Liver (tissue), 9 donors: Measurements from ENCODE around the gene SETX. TPM values are rescaled to one million over a fixed set of nuclear protein-coding genes. Genes with fewer than 3 reads are reported as not detected.

Source experiments
- DNase-seq: peaks from one replicate; pipeline ENCODE4 v3.0.0-alpha.2; 2017; ENCODE audit warnings: low spot score
- H3K27ac ChIP-seq, 2 donors: one replicate each; pipeline ENCODE4 v1.7.0; 2013; ENCODE audit warnings: inconsistent platforms in 2 of 2, low read length in 2 of 2, control low read depth in 1 of 2, low read depth in 1 of 2, mild to moderate bottlenecking in 1 of 2
- H3K27me3 ChIP-seq, 4 donors: one replicate each; pipeline versions ENCODE4 v1.6.1 to v1.7.0; 2013; ENCODE audit warnings: low read length in 3 of 4, inconsistent platforms in 1 of 4, mild to moderate bottlenecking in 1 of 4, moderate library complexity in 1 of 4; ENCODE audit not compliant: control insufficient read depth in 4 of 4, insufficient read depth in 4 of 4
- H3K36me3 ChIP-seq, 4 donors: one replicate each; pipeline versions ENCODE4 v1.6.1 to v1.7.0; 2013; ENCODE audit warnings: low read length in 3 of 4, mild to moderate bottlenecking in 3 of 4, low read depth in 1 of 4, moderate library complexity in 1 of 4; ENCODE audit not compliant: control insufficient read depth in 4 of 4, insufficient read depth in 3 of 4
- H3K4me1 ChIP-seq, 4 donors: one replicate each; pipeline versions ENCODE4 v1.6.1 to v1.7.0; 2013; ENCODE audit warnings: low read length in 3 of 4, mild to moderate bottlenecking in 3 of 4, moderate library complexity in 1 of 4; ENCODE audit not compliant: control insufficient read depth in 4 of 4, insufficient read depth in 4 of 4
- H3K4me3 ChIP-seq, 3 donors: one replicate each; pipeline versions ENCODE4 v1.6.1 to v1.7.0; 2013; ENCODE audit warnings: low read length in 3 of 3, control low read depth in 1 of 3, low read depth in 1 of 3, mild to moderate bottlenecking in 1 of 3
- H3K9ac ChIP-seq, 2 donors: one replicate each; pipeline ENCODE4 v1.7.0; 2013; ENCODE audit warnings: low read length in 2 of 2, mild to moderate bottlenecking in 2 of 2, moderate library complexity in 2 of 2, control low read depth in 1 of 2, low read depth in 1 of 2
- H3K9me3 ChIP-seq, 4 donors: one replicate each; pipeline versions ENCODE4 v1.6.1 to v1.7.0; 2013; ENCODE audit warnings: low read length in 3 of 4; ENCODE audit not compliant: control insufficient read depth in 4 of 4
- CTCF ChIP-seq: fragments of 150-350 bp; IDR thresholded peaks from 2 replicates; pipeline ENCODE4 v1.5.1; 2017; ENCODE audit warnings: improper control_type of control experiment, low read depth, low read length; ENCODE audit not compliant: missing input control
- EGR1 ChIP-seq, 2 donors: IDR thresholded peaks; 2 replicates each; pipeline ENCODE4 v1.6.1; 2016 to 2018; ENCODE audit warnings: antibody characterized with exemption in 2 of 2, low read depth in 2 of 2
- FOXA1 ChIP-seq: IDR thresholded peaks from 2 replicates; pipeline ENCODE4 v1.6.1; 2016; ENCODE audit warnings: antibody characterized with exemption
- FOXA2 ChIP-seq: IDR thresholded peaks from 2 replicates; pipeline ENCODE4 v1.6.1; 2016; ENCODE audit warnings: antibody characterized with exemption
- GABPA ChIP-seq, 2 donors: IDR thresholded peaks in 1 of 2; conservative IDR thresholded peaks in 1 of 2; 2 replicates each; pipeline ENCODE4 v1.6.1; 2016; ENCODE audit warnings: antibody characterized with exemption in 2 of 2, mild to moderate bottlenecking in 1 of 2, moderate library complexity in 1 of 2
- HNF4A ChIP-seq, 2 donors: conservative IDR thresholded peaks; 2 replicates each; pipeline ENCODE4 v1.6.1; 2016; ENCODE audit warnings: antibody characterized with exemption in 2 of 2, mild to moderate bottlenecking in 2 of 2
- HNF4G ChIP-seq: IDR thresholded peaks from 2 replicates; pipeline ENCODE4 v1.6.1; 2016; ENCODE audit warnings: antibody characterized with exemption
- NR2F2 ChIP-seq: IDR thresholded peaks from 2 replicates; pipeline ENCODE4 v1.6.1; 2016; ENCODE audit warnings: antibody characterized with exemption
- REST ChIP-seq: IDR thresholded peaks from 2 replicates; pipeline ENCODE4 v1.6.1; 2016; ENCODE audit warnings: antibody characterized with exemption, mild to moderate bottlenecking
- RXRA ChIP-seq, 2 donors: IDR thresholded peaks; 2 replicates each; pipeline ENCODE4 v1.6.1; 2017 to 2018; ENCODE audit warnings: antibody characterized with exemption in 2 of 2, mild to moderate bottlenecking in 1 of 2
- SP1 ChIP-seq: IDR thresholded peaks from 2 replicates; pipeline ENCODE4 v1.6.1; 2018; ENCODE audit warnings: antibody characterized with exemption, mild to moderate bottlenecking
- TAF1 ChIP-seq: conservative IDR thresholded peaks from 2 replicates; pipeline ENCODE4 v1.6.1; 2016; ENCODE audit warnings: antibody characterized with exemption, mild to moderate bottlenecking
- YY1 ChIP-seq: IDR thresholded peaks from 2 replicates; pipeline ENCODE4 v1.6.1; 2016; ENCODE audit warnings: antibody characterized with exemption, mild to moderate bottlenecking
- ZBTB33 ChIP-seq: IDR thresholded peaks from 2 replicates; pipeline ENCODE4 v1.6.1; 2016; ENCODE audit warnings: antibody characterized with exemption
- WGBS: extraction: QIAGEN DNeasy Blood & Tissue Kit; methylation state at CpG from one replicate; pipeline ENCODE4 v1.1.7; 2013; 5-methylcytosine and 5-hydroxymethylcytosine counted together
- polyA plus RNA-seq, 2 donors: library from polyadenylated mRNA; stranded (reverse) in 1 of 2; unstranded in 1 of 2; fragments of 200-250 nt in 1 of 2; fragments of >200 nt in 1 of 2; fragmentation: Nextera tagmentation in 1 of 2; extraction: Ambion mirVana in 1 of 2; gene quantifications; one replicate each; pipeline versions ENCODE4 v1.2.1 to v1.2.3, GENCODE V29; 2013 to 2015
- total RNA-seq, 2 donors: library from RNA; depleted of rRNA; stranded (reverse); fragments of >200 nt; gene quantifications; one replicate each; pipeline ENCODE4 v1.2.3, GENCODE V29; 2014
- TF ChIP-seq, protein P1 (sequence below): IDR thresholded peaks from 2 replicates; pipeline ENCODE4 v1.6.1; 2016; ENCODE audit warnings: antibody characterized with exemption
- donor health status: healthy.
- donor health status: healthy.
- donor health status: healthy.
- donor health status: healthy.
- donor health status: healthy.

Gene SETX
- total and polyA plus RNA-seq, 4 donors, result 8.6 to 60.2 (median 19.6) TPM

DNA sequence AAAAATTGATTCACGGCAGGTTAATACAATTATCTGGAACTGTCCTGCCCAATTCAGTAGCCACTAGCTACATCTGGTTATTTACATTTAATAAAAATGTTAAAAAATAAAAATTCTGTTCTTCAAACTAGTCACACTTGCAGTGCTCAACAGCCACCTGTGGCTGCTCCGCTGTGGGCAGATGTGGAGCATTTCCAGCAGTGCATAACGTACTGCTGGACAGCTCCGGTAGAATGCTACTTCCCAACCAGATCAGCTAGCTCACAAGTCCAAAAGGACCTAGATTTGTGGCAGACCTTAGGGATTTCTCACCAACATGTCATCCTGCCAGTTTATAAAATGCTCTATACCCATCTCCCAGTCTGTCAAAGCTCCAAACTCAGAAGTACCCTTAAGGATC lies 42.8 kb downstream of the SETX start:
- peaks cover 7 to 46% (median 30%) of the 10 kb centered on the region in 4 donors for H3K36me3 ChIP-seq

DNA sequence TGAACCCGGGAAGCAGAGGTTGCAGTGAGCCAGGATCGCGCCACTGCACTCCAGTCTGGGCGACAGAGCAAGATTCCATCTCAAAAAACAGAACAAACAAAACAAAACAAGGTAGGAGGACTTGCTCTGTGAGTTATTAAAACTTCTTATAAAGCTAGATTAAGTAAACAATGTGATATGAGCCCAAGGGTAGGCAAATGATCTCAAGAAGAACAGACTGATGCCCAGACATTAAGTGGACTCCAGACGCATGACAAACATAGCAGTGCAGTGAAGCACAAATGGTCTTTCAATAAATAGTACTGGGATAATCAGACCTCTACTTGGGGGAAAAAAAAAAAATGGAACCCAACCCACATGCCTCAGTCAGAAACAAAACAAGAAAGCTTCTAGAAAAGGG lies 45.7 kb downstream of the SETX start:
- Histone ChIP-seq H3K4me3 (no peak overlapping the region), H3K9me3 (no peaks in the 10 kb centered on the region), H3K27me3 (no peaks in the 10 kb centered on the region), H3K36me3 (peaks cover 11 to 51% (median 40%) of the 10 kb centered on the region in 4 donors), H3K9ac (no peak overlapping the region), H3K27ac (no peak overlapping the region), H3K4me1 (no peaks in the 10 kb centered on the region)
- WGBS, result 97% methylated on average over 5 of the region's 5 CpGs
- no peak for DNase-seq
- TF ChIP-seq FOXA1 (no peak), FOXA2 (no peak), YY1 (no peak), TAF1 (no peak), EGR1 (IDR thresholded peaks at IDR 0.05; ENCODE audit: low read depth in 2 of 2) (no peak), CTCF (no peak), HNF4A (conservative IDR thresholded peaks at IDR 0.05) (no peak), REST (no peak), RXRA (IDR thresholded peaks at IDR 0.05) (no peak), HNF4G (no peak), SP1 (no peak), GABPA (IDR thresholded peaks at IDR 0.05 in 1 of 2, conservative IDR thresholded peaks at IDR 0.05 in 1 of 2) (no peak), NR2F2 (no peak)
- TF ChIP-seq, protein P1, sequence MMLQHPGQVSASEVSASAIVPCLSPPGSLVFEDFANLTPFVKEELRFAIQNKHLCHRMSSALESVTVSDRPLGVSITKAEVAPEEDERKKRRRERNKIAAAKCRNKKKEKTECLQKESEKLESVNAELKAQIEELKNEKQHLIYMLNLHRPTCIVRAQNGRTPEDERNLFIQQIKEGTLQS, result no peak

More for the DNA sequence above, 42.8 kb downstream of the SETX start:
- 92% methylated on average over 4 of the region's 4 CpGs for WGBS
- H3K27me3 ChIP-seq, result no peaks in the 10 kb centered on the region
- no peak overlapping the region for H3K4me3 ChIP-seq
- H3K27ac ChIP-seq, result no peak overlapping the region
- H3K9me3 ChIP-seq, result no peaks in the 10 kb centered on the region
- no peaks in the 10 kb centered on the region for H3K4me1 ChIP-seq
- DNase-seq, result no peak
- no peak for TF ChIP-seq ZBTB33
- peak; percentile 40 for TF ChIP-seq REST
- H3K9ac ChIP-seq, result no peak overlapping the region
